Superior temporal gyrus (tissue), 1 donor: ENCODE measurements around the gene CCBE1.

ENCODE experiments used
- DNase-seq: peaks from one replicate; pipeline ENCODE4 v3.0.0-alpha.2; 2016; ENCODE audit errors: extremely low spot score

The CCBE1 gene

DNA sequence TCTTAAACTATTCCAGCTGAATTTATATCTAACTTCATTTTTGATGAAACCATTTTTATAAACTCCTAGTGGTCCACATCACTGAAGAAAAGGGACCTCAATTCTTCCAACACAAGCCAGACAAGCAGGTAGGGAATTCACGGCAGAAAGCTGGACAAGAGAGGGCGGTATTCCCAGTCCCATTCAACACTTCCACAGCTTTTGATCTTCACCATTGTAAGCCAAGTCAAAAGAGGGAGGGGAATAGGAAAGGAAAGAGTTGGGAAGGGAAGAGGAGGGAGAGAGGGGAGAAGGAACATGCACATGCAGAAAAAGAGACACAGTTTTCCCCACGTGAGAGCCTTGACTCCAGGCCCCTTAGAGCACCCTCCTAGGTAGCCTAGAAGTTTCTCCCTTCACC, 77.4 kb downstream of the CCBE1 start:
- no peak for DNase-seq

DNA sequence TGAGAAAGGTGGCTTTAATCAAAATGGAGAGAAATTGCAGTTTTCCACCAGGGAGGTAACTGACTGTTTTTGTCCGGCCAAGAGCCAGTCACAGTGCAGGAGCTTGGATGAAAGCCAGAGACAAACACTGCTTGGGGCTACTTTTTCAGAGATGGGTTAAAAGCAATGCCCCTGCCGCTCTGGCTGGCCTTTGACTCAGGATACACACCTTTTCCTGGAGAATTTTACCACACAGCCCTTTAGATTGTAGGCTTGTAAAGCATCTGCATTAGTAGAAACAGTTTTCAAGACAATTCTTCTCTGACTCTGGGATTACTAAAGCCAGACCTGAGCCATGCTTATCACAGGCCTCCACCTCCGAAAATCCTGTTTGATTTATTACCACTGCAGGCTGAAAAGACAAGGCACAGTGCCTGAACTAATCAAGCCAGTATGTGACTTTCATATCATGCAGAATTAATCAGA, 79.7 kb downstream of the CCBE1 start:
- no peak for DNase-seq

DNA sequence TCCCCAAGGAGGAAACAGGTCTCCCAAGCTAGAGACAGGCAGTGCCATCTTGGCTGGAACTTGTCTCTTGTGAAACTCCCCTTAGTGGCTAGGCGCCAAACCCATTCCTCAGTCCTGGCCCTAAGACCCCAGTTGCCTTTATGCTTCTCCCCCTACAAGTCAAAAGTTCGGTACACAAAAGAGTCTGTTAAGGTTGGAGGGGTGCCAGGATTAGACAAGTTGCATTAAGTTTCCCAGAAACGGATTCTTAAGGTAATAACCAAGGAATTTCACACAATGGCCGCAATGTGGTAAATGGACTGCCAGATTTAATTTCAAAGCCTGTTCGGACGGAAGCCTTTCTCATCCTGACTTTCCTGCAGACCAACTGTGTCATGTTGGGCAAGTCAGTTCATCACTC, 80.7 kb downstream of the CCBE1 start:
- no peak for DNase-seq

DNA sequence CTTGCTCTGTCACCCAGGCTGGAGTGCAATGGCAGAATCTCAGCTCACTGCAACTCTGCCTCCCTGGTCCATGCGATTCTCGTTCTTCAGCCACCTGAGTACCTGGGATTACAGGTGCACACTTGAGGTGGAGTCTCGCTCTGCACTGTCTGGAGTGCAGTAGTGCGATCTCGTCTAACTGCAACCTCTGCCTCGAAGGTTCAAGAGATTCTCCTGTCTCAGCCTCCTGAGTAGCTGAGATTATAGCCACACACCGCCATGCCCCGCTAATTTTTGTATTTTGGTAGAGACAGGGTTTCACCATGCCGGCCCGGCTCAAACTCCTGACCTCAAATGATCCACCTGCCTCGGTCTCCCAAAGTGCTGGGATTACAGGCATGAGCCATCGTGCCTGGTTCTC, 83.3 kb downstream of the CCBE1 start:
- no peak for DNase-seq

DNA sequence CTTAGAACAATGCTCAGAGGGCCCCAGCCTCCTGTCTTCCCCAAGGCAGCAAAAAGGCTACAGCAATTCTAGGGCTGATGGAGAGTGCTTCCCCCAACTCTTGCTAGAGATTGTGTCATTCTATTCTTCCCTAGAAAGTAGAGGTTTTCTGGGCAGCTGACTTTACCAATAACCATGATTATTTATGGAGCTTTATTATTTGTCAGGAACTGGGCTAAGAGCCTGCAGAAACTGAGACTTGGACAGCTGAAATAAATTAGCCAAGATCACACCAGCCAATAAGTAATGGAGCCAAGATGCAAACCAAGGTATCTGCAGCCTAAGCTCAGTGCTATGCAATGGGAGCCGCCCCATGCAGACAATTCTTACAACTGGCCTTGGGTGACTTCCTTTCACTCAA, 84.8 kb downstream of the CCBE1 start:
- no peak for DNase-seq

DNA sequence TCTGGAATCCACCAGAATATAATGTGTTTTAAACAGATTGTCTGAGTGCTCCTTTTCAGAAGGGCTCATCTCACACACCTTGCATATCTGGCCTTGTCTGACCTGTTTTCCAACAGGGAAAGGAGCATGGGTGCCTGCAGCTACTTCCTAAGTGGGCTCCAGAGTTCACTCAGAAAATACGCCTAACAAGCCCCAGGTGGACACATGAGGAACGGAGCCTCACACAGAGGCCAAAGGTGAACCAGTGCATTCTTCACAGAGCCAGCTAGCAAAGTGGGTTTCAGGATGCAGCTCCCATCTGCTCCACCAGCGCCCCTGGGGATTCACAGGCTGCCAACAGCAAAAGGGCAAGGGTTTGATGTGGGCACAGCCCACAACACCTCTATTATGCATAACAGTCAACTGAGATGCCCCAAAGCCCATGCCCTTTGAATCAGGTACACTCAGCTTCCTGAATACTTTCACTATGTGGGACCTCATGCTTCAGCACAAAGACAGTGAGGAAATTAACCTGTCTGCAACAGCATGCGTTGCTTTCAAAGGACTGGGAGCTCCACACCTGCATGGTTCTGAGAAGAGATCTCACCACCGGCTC, 86.6 kb downstream of the CCBE1 start:
- DNase-seq, result no peak

DNA sequence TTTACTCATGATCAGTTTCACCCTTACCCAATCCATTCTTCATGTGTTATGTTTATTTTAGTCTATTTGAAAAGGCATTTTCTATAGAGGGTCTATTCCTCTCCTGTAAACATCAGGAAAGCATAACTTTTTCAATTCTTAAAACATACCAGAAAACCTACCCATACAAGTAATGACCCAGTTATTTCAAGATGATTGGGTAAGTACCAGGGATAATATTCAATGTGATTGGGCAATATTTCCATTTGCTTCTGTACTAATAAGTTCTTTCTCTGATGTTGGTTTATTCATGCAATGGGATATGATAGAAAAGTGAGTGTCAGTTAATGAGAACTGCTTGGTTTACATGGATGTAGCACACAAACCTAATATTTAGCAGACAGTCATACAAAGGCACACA, 87.6 kb downstream of the CCBE1 start:
- DNase-seq, result no peak

DNA sequence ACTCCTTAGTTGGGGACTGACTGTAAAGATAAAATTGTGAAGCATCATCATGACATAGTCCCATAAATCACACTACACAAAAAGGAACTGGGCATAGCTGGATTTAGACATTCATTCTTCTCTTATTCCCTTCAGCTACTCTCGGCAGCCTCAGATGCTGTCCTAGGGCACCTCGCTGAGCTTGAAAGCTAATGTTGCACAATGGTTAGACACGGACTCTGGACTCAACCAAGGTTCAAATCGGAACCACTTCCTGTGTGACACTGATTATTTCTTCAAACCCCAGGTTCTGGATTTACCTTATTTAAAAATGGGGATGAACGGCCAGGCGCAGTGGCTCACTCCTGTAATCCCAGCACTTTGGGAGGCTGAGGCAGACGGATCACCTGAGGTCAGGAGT, 89.8 kb downstream of the CCBE1 start:
- no peak for DNase-seq

DNA sequence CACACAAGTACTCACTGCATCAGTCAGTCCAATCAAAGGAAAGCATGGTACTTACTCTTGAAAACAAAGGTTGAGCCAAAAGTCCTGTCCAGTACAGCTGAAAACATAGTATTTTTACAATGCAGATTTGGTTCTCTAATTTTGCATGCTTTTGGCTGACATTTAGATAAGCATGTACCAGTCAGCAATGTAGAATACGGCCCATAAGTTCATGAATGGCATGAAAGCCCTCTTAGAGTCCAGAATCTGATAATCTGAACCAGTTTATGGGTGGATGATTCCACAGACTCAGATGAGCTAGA, 90.2 kb downstream of the CCBE1 start:
- DNase-seq, result no peak

DNA sequence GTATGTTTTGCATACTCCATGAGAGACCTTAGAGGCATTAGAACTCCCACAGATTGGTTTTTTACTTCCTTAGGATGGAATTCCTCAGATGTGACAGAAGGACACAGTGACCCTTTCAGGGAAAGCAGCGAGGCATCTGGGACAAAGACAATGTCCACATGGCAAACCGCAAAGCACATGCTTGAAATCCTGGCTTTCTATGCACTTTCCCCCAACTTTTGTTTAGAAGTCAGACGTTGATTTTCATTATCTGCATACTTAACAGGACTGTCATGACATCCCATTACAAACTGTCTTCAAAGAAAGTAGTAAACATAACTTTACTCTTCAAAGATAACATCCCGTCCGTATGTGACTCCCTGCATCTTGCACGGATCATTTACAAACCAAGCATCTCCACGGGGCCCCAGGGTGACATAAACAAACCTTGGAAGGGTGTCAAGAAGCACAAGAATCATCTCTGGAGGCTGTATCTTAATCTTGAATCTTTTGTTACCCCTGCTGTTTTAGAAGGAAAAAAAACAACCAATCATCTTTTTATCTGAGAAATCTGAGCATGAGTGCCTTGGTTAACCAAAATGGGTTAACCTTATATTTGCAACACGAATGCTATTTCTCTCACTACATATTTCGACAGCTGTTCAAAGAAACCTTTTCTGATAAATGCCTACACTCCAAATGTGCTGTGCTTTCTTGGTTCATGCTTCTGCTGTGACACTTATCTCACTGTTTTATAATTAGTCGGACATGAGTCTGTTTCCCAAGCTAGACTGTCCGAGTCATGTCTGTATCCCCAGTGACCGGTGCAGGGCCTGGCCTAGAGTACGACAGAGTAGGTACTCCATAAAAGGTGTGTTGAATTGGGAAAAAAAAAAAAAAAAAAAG, 90.8 kb downstream of the CCBE1 start:
- no peak for DNase-seq

DNA sequence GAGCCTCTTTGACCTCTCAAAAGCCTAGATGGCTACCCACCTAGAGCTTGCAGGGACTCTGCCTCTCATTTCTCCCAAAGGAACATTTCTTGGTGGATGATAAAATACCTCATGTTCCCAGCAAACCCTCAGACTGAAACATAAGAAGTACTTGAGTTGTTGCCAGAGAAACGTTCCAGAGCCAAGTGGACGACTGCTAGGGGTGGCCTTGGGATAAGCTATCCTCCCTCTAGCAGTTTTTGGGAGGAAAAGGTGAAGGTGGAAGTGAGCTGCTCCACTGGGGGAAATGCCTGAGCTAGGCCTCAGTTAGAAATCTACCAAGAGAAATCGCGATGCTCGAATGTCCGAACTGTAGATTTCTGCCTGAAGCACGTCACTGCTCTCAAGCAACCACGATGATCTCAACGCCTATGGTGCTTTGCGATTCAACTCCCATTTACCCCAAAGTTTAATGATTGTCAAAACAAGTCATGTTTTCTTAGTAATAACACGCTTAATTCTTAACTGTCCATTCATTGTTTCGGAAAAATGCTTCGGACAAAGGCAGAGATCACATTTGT, 91.5 kb downstream of the CCBE1 start:
- no peak for DNase-seq

DNA sequence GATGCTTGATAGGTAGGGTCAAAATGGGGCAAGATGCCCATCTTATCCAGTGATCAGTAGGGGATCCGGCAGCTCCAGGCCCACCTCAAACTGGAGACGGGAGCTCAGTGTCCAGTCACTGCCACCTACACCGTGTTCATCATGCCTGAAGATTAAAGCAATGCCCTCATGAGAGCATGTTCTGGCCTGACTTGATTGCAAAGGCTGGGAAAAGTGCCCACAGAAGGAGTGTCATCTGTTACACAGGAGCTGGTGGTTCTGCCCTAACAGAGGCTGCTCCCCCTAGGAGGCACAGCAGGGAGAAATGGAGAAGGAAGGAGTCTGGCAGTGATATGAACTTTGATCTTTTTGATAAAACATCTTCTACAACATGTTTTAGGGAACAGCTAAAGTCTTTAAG, 92.3 kb downstream of the CCBE1 start:
- DNase-seq, result no peak

DNA sequence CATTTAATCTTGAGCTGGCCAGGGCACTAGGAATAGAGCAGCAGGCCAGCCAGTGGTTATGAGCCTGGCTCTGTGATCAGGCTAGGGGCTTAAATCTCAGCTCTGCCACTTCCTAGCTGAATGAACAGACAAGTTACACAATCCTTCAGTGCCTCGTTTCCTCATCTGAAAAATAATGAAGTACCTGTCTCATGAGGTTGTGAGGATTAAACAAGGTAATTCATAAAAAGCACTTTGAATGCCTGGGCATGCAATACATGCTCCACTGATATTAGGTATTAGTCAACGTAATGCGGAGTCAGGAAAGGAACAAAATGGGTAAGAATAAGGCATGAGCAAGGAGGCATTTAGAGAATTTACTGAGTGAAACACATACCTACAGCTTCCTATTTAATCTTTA, 100.2 kb downstream of the CCBE1 start:
- no peak for DNase-seq

DNA sequence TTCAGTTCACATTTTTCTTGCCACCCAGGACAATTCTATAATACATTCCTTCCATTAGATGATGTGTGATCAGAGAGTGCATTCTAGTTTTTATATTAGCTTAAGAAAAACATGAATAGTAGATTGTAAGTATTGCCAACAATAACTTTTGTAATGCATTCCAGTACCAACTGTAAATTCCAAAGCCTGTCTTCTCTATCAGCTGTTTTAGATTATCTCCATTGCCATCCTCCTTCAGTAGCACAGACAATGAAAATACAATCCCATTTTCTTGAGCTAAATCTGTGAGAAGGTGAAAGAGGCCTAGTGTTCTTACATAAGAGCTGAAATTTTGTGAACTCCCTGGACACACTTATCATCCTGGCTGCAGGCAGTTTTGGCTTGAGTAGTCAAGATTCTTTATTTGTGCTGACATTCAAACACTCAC, 103.9 kb downstream of the CCBE1 start:
- DNase-seq, result no peak

DNA sequence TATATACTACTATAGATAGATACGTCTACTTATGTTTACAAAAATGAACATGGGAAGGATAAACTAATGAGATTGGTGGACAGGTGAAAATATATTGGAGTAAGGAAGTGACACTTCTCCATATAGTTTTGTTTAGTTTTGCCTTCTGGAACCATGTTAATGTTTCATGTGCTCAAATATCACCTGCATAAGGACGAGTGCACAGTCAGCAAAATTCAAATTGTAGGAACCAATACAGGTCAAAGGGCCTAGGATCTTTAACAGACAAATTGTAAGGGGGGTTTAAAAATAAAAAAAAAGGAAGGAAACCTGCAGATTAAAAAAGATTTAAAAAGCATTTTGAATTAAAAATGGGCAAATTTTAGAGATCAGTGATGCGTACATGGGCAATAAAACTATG, 104.6 kb downstream of the CCBE1 start:
- no peak for DNase-seq

DNA sequence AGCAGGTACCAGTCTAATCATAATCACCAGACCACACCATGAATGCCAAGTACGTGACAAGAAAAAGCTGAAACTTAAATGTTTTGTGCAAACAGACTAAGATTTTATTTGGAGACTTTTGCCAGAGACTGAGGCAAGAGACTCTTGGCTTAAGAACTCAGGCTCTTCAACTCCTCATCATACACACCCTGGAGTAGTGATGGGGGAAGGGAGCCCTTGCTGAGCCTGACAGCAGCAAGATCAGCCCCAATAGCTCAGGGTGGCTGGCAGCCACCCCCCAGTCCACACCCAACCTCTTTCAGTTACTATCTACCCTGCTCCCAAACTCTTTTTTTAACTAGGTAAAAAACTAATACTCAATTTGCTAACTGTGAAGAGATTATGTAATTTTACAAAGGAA, 114.8 kb downstream of the CCBE1 start:
- no peak for DNase-seq

DNA sequence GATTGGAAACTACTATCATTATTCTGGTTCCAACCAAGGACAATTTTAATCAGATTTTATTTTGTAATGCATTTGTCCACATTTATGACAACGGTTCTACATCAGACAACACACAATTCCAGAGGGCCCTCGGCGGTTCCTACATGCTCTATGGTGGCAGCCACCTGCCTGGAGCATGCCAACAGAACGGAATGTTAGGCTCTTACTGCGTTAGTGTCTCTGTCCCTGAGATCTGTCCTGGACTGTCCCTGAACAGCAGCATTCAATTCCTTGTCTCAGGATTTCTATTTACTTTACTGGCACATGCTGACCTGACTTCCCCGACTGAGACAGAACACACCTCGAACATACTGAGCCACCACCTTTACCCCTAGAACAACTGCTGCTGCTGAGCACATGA, 117.7 kb downstream of the CCBE1 start:
- DNase-seq, result no peak

DNA sequence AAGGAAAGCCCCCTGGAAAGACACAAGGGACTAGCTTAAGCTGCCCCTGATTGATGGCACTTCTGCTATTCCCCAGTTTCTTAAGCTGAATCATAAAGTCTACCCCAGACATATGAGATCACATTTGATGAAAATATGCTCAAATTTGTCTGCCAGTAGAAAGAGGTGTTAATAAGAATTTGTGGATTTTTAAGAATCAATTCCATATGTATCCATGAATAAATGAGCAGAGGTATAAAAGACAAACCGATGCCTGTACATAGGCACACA, 119.9 kb downstream of the CCBE1 start:
- no peak for DNase-seq

DNA sequence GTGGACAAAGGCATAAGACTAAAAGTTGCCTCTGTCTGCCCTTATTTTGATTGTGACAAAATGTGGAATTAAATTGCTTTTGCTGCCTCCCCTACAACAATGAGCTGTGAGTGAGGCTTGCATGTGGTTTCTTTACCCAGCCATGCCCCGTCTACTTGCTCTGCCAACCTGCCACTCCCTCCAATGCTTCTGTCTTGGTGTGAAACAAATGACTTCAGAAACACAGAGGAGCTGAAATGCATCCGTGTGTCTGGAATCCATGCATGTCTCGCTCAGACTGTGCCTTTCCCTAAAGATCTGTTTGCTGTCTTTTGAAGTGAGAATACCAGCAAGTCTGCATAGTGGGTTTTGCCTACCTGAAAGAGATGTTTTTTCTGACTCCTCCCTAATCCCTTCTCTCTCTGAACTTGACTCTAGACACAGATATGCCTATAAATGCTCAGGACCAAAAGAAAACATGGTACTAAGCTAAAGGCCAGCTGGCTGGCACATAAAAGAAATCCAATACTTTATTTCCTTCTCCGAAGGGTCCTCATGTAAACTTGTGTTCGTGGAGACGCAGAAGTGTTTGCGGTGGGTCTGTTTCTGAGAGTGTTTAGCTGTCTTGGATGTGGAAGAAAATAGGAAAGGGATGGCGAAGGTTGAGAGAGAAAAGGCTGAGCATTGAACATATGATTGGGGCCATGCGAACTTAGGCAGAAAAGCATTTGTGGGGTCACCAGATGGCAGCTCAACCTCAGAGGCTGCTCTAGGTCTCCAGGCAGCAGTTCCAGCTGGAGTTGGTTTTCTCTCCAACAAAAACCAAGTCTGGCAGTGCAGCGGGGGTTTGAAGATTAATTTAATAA, 120.5 kb downstream of the CCBE1 start:
- DNase-seq, result no peak

DNA sequence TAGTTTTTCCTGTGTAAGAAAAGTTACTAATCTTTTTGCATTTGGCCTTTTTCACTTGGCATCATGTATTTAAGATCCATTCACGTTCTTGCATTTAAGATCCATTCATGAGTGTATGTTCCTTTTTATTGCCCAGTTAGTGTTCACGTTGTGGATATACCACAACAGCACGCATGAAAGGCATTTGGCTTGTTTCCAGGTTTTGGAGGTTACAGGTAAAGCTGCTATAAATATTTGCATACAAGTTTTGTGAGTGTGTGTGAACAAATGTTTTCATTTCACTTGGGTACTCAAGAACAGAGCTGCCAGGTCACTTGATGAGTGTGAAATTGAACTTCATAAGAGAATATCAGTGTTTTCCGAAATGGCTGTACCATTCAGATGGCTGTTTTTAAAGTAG, 121.2 kb downstream of the CCBE1 start:
- DNase-seq, result no peak

DNA sequence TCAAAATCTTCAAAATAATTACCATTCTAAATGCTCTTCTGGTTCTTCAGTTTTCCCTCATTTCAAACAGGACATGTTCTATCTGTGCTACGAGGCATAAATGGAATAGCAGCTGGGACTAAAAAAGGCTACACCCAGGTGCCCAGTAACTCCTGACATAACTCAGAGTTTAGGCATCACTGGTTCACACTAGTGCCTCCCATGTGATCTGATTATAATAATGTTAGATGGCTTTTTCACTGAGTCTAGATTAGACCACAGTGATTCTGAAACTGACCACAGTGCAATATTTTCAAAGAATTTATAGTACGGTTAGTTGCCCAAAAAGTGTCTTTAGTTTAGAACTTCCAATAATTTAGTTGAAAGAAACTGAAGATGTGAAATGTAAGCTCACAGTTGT, 123.3 kb downstream of the CCBE1 start:
- no peak for DNase-seq

DNA sequence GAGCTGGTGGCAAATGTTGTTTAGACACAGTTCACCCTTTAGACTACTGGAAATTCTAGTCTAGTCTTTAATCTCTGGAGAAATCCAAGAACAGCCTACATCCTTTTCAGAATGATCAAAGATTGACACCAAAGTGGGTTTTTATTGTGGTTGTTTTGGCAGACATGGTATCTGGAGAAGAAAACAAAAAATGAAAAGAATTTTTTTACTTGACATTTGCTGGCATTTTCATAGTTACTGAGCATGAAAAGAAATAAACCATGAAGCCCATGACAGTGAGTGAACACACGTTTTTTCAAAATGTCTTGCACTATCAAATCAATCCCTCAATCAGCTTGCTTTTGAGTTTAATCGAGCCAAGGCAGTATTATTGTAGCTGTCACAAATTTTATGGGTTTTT, 125.3 kb downstream of the CCBE1 start:
- no peak for DNase-seq

DNA sequence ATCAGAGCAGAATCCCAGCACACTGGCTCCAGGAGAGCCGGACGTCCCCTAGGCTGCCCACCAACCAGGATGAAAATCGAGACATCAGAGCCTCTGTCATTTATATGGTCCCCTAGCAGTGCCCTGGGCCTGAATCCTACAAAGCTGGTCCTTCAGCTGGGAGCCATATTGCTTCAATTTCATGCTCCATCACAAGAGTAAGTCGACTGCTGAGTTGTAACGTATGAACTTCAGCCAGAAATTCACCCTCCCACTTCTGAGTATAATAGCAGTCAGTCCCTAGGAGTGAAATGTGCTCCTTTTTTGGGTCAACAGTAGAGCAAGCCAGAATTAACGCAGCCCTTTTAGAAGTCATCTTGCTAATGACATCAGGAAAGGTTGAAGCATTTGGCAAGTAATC, 126.4 kb downstream of the CCBE1 start:
- no peak for DNase-seq
